ENCODE measurements around the gene TMEM138.

- TF ChIP-seq POLR2A (IDR thresholded peaks at IDR 0.05) (no peak), CTCF (IDR thresholded peaks at IDR 0.05 in 4 of 5, conservative IDR thresholded peaks at IDR 0.05 in 1 of 5) (no peak)
Measured at GRCh38 chr11:61417670-61418069, 55.5 kb downstream of the TMEM138 start.

Measured in gastrocnemius medialis (tissue), 4 donors.